ENCODE results near the gene TEP1.

The TEP1 gene

GRCh38 chr14:20440882-20441281 lies 27.6 kb upstream of the TEP1 start:
- H3K4me3 Mint-ChIP-seq = peak overlapping the region; percentile 24
- H3K4me1 Mint-ChIP-seq (ENCODE audit: low read depth) = peaks cover 13% of the 10 kb centered on the region
- no peaks in the 10 kb centered on the region for H3K9me3 Mint-ChIP-seq
- DNase-seq (ENCODE audit: low spot score) = no peak
- H3K27ac Mint-ChIP-seq = peak overlapping the region; percentile 56
- H3K27me3 Mint-ChIP-seq (ENCODE audit: low read depth) = no peaks in the 10 kb centered on the region
- peaks cover 9% of the 10 kb centered on the region for H3K36me3 Mint-ChIP-seq (ENCODE audit: low read depth)

- DNase-seq (ENCODE audit: low spot score) = no peak
- H3K27me3 Mint-ChIP-seq (ENCODE audit: low read depth) = no peaks in the 10 kb centered on the region
- H3K27ac Mint-ChIP-seq = no peak overlapping the region
- H3K36me3 Mint-ChIP-seq (ENCODE audit: low read depth) = peaks cover 9% of the 10 kb centered on the region
- H3K4me3 Mint-ChIP-seq = no peak overlapping the region
- peaks cover 13% of the 10 kb centered on the region for H3K4me1 Mint-ChIP-seq (ENCODE audit: low read depth)
- no peaks in the 10 kb centered on the region for H3K9me3 Mint-ChIP-seq
Observed at GRCh38 chr14:20440465-20440864, 27.2 kb upstream of the TEP1 start.

- Mint-ChIP-seq H3K36me3 (ENCODE audit: low read depth) (peaks cover 9% of the 10 kb centered on the region), H3K27me3 (ENCODE audit: low read depth) (no peaks in the 10 kb centered on the region), H3K27ac (no peak overlapping the region), H3K4me3 (no peak overlapping the region), H3K4me1 (ENCODE audit: low read depth) (peaks cover 13% of the 10 kb centered on the region), H3K9me3 (no peaks in the 10 kb centered on the region)
- no peak for DNase-seq (ENCODE audit: low spot score)
Observed at GRCh38 chr14:20438664-20439063, 25.4 kb upstream of the TEP1 start.

DNA sequence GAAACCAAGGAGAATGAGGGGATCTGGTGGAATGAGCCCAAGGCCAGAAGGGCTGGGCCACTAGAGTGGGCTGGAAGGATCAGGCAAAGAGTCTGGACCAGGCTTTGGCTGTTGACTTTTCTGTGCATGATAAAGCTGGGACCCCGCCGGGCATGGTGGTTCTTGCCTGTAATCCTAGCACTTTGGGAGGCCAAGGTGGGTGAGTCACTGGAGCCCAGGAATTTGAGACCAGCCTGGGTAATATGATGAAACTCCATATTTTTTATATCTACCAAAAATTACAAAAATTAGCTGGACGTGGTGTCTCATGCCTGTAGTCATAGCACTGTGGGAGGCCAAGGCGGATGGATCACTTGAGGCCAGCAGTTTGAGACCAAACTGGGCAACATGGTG lies 23.1 kb upstream of the TEP1 start:
- H3K4me1 Mint-ChIP-seq (ENCODE audit: low read depth) = peaks cover 7% of the 10 kb centered on the region
- no peaks in the 10 kb centered on the region for H3K36me3 Mint-ChIP-seq (ENCODE audit: low read depth)
- no peak overlapping the region for H3K27ac Mint-ChIP-seq
- H3K9me3 Mint-ChIP-seq = no peaks in the 10 kb centered on the region
- no peak overlapping the region for H3K4me3 Mint-ChIP-seq
- no peak for DNase-seq (ENCODE audit: low spot score)
- no peaks in the 10 kb centered on the region for H3K27me3 Mint-ChIP-seq (ENCODE audit: low read depth)

- H3K4me3 Mint-ChIP-seq = no peak within 1 kb of the TSS
- no peak within 1 kb of the TSS for H3K27ac Mint-ChIP-seq
- H3K9me3 Mint-ChIP-seq = no peaks in the 10 kb centered on the region
- no peaks in the 10 kb centered on the region for H3K27me3 Mint-ChIP-seq (ENCODE audit: low read depth)
- no peak for DNase-seq (ENCODE audit: low spot score)
- peaks cover 4% of the 10 kb centered on the region for H3K4me1 Mint-ChIP-seq (ENCODE audit: low read depth)
- no peaks in the 10 kb centered on the region for H3K36me3 Mint-ChIP-seq (ENCODE audit: low read depth)
Observed at GRCh38 chr14:20435582-20436362, 22.5 kb upstream of the TEP1 start, which contains the start of gene KLHL33. TSS of gene KLHL33 (minus strand) at chr14:20436166. CDS start at chr14:20435811, 355 bp downstream.

DNA sequence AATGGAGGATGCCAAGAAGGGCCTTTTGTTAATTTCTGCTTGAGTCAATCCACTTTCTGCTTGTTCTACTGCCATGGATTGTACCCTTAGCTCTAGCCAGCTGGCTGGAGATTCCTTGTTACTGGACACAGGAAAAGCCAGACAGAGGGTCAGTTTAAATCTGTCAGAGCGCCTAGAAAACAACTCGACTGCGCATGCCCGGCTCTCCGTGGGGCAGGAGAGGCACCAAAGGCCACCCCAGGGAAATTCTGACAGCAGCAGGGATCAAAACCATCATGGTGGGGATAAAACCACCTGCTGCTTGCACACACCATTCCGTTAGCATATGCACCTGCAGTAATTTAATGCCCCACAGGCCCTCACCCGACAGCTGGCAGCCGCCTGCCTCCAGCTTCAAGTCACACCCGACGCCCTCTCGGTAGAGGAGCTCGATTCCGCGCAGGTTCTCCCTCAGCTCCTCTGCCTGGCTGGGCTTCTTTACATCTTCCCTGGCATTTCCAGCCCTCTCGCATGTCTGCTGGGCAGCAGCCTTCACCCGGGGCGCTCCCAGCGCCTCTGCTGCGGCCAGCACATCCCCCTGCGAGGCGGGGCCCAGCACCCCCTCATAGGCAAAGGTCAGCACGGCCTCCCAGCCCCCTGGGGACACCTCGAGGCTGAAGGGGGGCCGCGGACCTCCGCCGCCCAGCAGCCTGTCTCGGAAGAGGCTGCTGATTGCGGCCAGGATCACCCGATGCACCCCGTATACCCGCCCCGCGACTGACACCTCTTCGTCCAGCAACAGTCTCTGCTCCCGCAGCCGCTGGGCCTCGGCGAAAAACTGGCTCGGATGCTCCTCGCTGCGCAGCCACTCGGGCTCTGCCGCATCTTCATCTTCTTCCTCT lies 21.6 kb upstream of the TEP1 start:
- H3K36me3 Mint-ChIP-seq (ENCODE audit: low read depth) = no peaks in the 10 kb centered on the region
- H3K9me3 Mint-ChIP-seq = no peaks in the 10 kb centered on the region
- H3K4me1 Mint-ChIP-seq (ENCODE audit: low read depth) = no peaks in the 10 kb centered on the region
- H3K27me3 Mint-ChIP-seq (ENCODE audit: low read depth) = no peaks in the 10 kb centered on the region
- DNase-seq (ENCODE audit: low spot score) = no peak
- H3K4me3 Mint-ChIP-seq = no peak overlapping the region
- H3K27ac Mint-ChIP-seq = no peak overlapping the region

GRCh38 chr14:20429801-20430669 lies 16.7 kb upstream of the TEP1 start:
- H3K27me3 Mint-ChIP-seq (ENCODE audit: low read depth) = no peaks in the 10 kb centered on the region
- no peak for DNase-seq (ENCODE audit: low spot score)
- H3K36me3 Mint-ChIP-seq (ENCODE audit: low read depth) = no peaks in the 10 kb centered on the region
- no peak overlapping the region for H3K27ac Mint-ChIP-seq
- H3K4me3 Mint-ChIP-seq = no peak overlapping the region
- no peaks in the 10 kb centered on the region for H3K9me3 Mint-ChIP-seq
- H3K4me1 Mint-ChIP-seq (ENCODE audit: low read depth) = peaks cover 26% of the 10 kb centered on the region

DNA sequence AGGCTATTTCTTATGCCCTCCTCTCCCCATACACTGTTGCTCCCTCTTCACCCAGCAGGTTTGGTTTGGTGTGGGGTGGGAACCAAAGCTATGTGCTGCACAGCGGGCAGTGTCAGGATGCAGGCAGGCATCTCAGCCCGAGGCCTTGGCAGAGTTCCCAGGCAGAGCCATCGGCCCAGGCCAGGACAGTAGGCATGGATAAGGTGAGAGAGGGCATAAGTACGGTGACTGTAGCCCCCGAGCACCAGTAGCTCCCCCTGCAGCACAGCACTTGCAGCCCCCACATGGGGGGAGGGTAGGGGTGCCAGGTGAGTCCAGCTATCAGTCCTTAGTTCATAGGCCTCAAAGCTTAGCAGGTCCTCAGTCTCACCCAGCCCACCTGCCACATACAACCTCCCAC lies 15.5 kb upstream of the TEP1 start:
- no peaks in the 10 kb centered on the region for H3K36me3 Mint-ChIP-seq (ENCODE audit: low read depth)
- H3K9me3 Mint-ChIP-seq = no peaks in the 10 kb centered on the region
- no peak for DNase-seq (ENCODE audit: low spot score)
- H3K27ac Mint-ChIP-seq = peak overlapping the region; percentile 41
- H3K27me3 Mint-ChIP-seq (ENCODE audit: low read depth) = no peaks in the 10 kb centered on the region
- H3K4me1 Mint-ChIP-seq (ENCODE audit: low read depth) = peaks cover 28% of the 10 kb centered on the region
- peak overlapping the region; percentile 29 for H3K4me3 Mint-ChIP-seq

- H3K36me3 Mint-ChIP-seq (ENCODE audit: low read depth) = no peaks in the 10 kb centered on the region
- H3K4me1 Mint-ChIP-seq (ENCODE audit: low read depth) = peaks cover 28% of the 10 kb centered on the region
- H3K9me3 Mint-ChIP-seq = no peaks in the 10 kb centered on the region
- peak overlapping the region; percentile 57 for H3K4me3 Mint-ChIP-seq
- peak overlapping the region; percentile 86 for H3K27ac Mint-ChIP-seq
- H3K27me3 Mint-ChIP-seq (ENCODE audit: low read depth) = no peaks in the 10 kb centered on the region
- DNase-seq (ENCODE audit: low spot score) = no peak
Observed at GRCh38 chr14:20428010-20428365, 14.7 kb upstream of the TEP1 start.

DNA sequence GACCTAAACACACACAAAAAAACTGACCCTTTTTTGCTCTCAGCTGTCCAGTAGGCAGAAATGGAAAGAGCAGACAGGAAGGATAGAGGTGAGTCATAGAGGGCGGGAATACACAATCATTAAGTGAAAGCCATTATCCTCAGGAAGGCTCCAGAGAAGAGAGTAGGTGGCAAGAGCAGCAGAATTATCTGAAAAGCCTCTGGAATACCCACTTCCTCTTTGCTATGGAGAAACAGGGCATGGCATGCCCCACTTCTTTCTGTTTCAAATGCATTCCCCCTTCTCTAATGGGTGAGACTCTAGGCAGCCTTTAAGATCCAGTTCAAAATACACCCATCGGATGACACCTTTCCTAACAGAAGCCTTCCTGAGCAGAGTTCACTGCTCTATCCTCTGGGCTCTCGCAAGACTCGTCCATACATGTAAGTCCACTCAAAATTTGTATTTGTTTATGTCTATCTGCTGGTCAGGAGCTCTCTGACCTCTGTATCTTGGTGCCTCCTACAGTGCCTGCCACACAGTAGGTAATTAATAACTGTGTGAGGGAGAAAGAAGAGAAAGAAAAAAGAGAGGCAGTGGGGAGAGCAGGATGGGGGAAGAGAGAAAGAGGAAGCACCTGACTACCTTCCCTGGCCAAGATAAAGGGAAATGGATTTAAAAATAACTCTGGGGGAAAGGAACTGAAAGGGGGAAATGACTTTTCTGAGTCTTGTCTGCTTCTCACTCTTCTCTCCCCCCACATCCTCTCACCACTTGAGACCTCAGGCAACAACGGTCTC lies 14.1 kb upstream of the TEP1 start:
- Mint-ChIP-seq H3K27me3 (ENCODE audit: low read depth) (no peaks in the 10 kb centered on the region), H3K27ac (peak overlapping the region; percentile 86), H3K4me1 (ENCODE audit: low read depth) (peaks cover 28% of the 10 kb centered on the region), H3K36me3 (ENCODE audit: low read depth) (no peaks in the 10 kb centered on the region), H3K4me3 (peak overlapping the region; percentile 57), H3K9me3 (no peaks in the 10 kb centered on the region)
- no peak for DNase-seq (ENCODE audit: low spot score)

DNA sequence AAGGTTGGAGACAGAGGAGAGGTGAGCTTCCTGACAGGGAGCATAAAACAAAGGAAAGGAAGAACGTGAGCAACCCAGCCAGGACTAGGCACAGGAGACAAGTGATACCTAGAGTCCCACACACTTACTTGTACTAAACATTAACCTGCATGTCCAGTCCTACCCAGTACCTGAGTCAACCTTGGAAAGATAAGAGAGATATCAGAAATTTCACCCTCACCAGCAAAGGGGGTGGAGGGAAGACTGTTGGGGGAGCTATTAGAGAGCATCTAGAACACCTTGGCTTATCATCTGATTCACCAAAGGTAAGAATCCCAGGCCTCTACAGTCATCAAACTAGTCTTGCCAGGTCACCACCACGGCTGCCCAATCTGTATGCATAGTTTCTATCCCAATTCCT lies 11.6 kb upstream of the TEP1 start:
- Mint-ChIP-seq H3K4me1 (ENCODE audit: low read depth) (peaks cover 28% of the 10 kb centered on the region), H3K4me3 (no peak overlapping the region), H3K27me3 (ENCODE audit: low read depth) (no peaks in the 10 kb centered on the region), H3K9me3 (no peaks in the 10 kb centered on the region), H3K36me3 (ENCODE audit: low read depth) (no peaks in the 10 kb centered on the region), H3K27ac (no peak overlapping the region)
- DNase-seq (ENCODE audit: low spot score) = no peak

DNA sequence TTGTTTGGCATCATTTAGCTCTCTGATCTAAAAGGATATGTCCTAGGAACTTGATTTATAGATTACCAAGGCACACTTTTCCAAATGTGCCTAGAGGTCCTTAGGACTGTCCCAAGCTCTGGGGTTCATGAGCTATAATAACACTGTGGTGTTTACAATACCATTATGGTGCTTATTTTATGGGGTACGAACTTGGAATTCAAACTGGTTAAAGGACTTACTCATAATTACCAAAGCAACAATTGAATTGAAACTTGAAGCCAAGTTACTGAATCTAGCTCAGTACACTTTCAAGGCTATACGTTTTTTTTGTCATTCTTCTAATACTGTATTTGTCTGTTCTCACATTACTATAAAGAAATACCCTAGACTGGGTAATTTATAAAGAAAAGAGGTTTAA lies 9.6 kb upstream of the TEP1 start:
- no peak overlapping the region for H3K27ac Mint-ChIP-seq
- H3K9me3 Mint-ChIP-seq = no peaks in the 10 kb centered on the region
- no peaks in the 10 kb centered on the region for H3K36me3 Mint-ChIP-seq (ENCODE audit: low read depth)
- no peaks in the 10 kb centered on the region for H3K27me3 Mint-ChIP-seq (ENCODE audit: low read depth)
- H3K4me3 Mint-ChIP-seq = no peak overlapping the region
- H3K4me1 Mint-ChIP-seq (ENCODE audit: low read depth) = peaks cover 17% of the 10 kb centered on the region
- no peak for DNase-seq (ENCODE audit: low spot score)

DNA sequence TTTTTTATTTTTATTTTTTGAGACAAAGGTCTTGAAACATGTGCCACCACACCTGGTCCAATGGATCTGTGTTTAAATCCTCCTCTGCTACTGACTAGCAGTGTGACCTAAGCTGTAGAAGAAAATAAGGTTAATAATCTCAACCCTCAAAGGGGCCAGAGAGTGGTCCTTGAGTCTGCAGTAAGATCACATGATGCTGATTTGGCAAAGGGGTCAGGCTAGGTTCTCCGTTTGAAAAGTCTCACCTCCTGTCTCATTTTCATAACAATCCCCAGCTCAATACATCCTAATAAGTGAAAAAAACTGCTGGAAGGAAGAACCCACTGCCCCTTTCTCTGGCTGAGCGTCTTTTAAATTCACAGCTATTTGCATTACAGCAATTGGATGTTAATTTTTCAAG lies 8.0 kb upstream of the TEP1 start:
- Mint-ChIP-seq H3K9me3 (no peaks in the 10 kb centered on the region), H3K36me3 (ENCODE audit: low read depth) (no peaks in the 10 kb centered on the region), H3K27ac (no peak overlapping the region), H3K4me3 (no peak overlapping the region), H3K4me1 (ENCODE audit: low read depth) (peaks cover 8% of the 10 kb centered on the region), H3K27me3 (ENCODE audit: low read depth) (no peaks in the 10 kb centered on the region)
- DNase-seq (ENCODE audit: low spot score) = no peak
